ENCODE results near the gene ONECUT3.

Gene ONECUT3

GRCh38 chr19:1748115-1748872 lies 5.0 kb upstream of the ONECUT3 start:
- H3K4me1 ChIP-seq (ENCODE audit: control insufficient read depth in 5 of 5, insufficient read depth in 5 of 5, low read length in 5 of 5), result peaks cover 0 to 18% (median 5%) of the 10 kb centered on the region in 5 donors
- no peaks in the 10 kb centered on the region for H3K9me3 ChIP-seq (ENCODE audit: control insufficient read depth in 5 of 5, low read length in 5 of 5)
- H3K4me3 ChIP-seq (ENCODE audit: low read depth in 1 of 5, low read length in 5 of 5), result no peak overlapping the region
- H3K27me3 ChIP-seq (ENCODE audit: control insufficient read depth in 5 of 5, insufficient read depth in 4 of 5, low read length in 5 of 5), result peaks cover 68 to 84% (median 78%) of the 10 kb centered on the region in 5 donors
- H3K9ac ChIP-seq (ENCODE audit: low read length in 5 of 5), result no peak overlapping the region
- no peaks in the 10 kb centered on the region for H3K36me3 ChIP-seq (ENCODE audit: control insufficient read depth in 5 of 5, insufficient read depth in 5 of 5, low read length in 5 of 5)
- H3K27ac ChIP-seq (ENCODE audit: low read depth, low read length), result no peak overlapping the region

DNA sequence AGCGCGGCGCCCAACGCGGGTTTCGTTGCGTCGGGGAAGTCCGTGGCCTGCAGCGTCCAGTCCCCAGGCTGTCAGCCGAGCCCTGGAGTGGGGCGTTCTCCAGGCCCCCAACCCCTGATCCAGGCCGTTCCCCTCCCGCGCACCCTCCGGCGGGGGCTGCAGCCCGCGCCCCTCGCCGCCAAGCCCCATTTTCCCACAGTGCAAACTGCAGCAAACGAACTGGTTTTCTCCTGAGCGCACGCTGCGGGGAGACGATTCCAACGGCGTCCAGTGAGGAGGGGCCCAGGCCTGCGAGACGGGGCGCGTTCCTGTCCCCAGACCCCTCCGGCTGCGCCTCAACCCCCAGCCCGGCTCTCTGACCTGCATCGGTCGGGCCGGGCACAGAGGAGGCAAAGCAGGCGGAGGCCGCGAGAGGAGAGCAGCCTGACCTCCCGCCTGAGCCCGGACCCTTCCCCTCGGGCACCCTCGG lies 4.4 kb upstream of the ONECUT3 start:
- Histone ChIP-seq H3K4me1 (ENCODE audit: control insufficient read depth in 5 of 5, insufficient read depth in 5 of 5, low read length in 5 of 5) (peaks cover 0 to 18% (median 5%) of the 10 kb centered on the region in 5 donors), H3K4me3 (ENCODE audit: low read depth in 1 of 5, low read length in 5 of 5) (no peak overlapping the region)

DNA sequence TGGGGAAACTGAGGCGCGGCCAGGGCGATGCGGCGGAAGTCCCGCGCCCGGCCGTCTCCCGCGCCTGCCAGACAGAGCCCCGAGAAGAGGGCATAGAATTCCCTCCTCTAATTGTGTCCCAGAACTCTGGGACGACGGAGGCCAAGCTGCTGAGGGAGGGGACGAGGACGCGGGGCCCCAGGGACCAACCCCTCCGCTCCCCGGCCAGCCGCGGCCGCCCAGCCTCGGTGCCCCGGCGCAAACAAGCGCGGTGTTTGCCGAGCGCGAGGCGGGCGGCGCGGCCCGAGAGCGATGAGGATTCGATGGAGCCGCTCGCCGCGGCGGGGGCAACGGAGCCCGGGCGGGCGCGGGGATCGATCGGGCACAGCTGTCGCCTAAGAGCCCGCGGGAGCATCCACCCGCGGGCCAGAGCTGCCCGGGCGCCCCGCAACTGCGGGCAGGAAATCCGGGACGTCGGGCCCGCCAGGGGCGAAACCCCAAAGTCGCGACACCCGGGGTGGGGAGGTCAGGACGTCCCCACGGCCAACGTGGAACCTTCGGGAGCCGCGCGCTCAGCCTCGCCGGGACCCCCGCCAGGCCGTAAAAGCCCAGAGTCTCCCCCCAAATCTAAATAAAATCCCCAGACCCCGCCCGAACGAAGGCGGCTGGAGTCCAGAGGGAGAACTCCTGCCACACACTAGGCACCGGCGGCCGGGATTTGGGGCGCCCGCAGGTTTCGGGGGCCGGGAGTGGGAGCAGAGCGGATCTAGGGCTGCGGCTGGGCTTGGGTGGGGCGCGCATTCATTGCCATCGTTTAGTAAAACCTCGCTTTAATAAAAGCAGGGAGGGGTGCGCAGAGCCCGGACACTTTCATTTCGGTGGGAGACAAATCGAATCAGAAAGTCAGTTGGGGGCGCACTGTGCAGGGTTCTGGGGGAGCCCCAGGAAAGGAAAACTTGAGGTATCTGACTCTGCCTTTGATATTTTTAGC lies 3.6 kb upstream of the ONECUT3 start:
- H3K9ac ChIP-seq (ENCODE audit: low read length in 5 of 5), result no peak overlapping the region
- H3K27ac ChIP-seq (ENCODE audit: low read depth, low read length), result no peak overlapping the region
- H3K36me3 ChIP-seq (ENCODE audit: control insufficient read depth in 5 of 5, insufficient read depth in 5 of 5, low read length in 5 of 5), result no peaks in the 10 kb centered on the region
- H3K9me3 ChIP-seq (ENCODE audit: control insufficient read depth in 5 of 5, low read length in 5 of 5), result no peaks in the 10 kb centered on the region
- no peak overlapping the region for H3K4me3 ChIP-seq (ENCODE audit: low read depth in 1 of 5, low read length in 5 of 5)
- peaks cover 0 to 20% (median 5%) of the 10 kb centered on the region in 5 donors for H3K4me1 ChIP-seq (ENCODE audit: control insufficient read depth in 5 of 5, insufficient read depth in 5 of 5, low read length in 5 of 5)
- peaks cover 69 to 78% (median 75%) of the 10 kb centered on the region in 5 donors for H3K27me3 ChIP-seq (ENCODE audit: control insufficient read depth in 5 of 5, insufficient read depth in 4 of 5, low read length in 5 of 5)

More for the DNA sequence above, 4.4 kb upstream of the ONECUT3 start:
- no peaks in the 10 kb centered on the region for H3K9me3 ChIP-seq (ENCODE audit: control insufficient read depth in 5 of 5, low read length in 5 of 5)
- H3K9ac ChIP-seq (ENCODE audit: low read length in 5 of 5), result no peak overlapping the region
- H3K27ac ChIP-seq (ENCODE audit: low read depth, low read length), result no peak overlapping the region
- peaks cover 68 to 81% (median 76%) of the 10 kb centered on the region in 5 donors for H3K27me3 ChIP-seq (ENCODE audit: control insufficient read depth in 5 of 5, insufficient read depth in 4 of 5, low read length in 5 of 5)
- no peaks in the 10 kb centered on the region for H3K36me3 ChIP-seq (ENCODE audit: control insufficient read depth in 5 of 5, insufficient read depth in 5 of 5, low read length in 5 of 5)

DNA sequence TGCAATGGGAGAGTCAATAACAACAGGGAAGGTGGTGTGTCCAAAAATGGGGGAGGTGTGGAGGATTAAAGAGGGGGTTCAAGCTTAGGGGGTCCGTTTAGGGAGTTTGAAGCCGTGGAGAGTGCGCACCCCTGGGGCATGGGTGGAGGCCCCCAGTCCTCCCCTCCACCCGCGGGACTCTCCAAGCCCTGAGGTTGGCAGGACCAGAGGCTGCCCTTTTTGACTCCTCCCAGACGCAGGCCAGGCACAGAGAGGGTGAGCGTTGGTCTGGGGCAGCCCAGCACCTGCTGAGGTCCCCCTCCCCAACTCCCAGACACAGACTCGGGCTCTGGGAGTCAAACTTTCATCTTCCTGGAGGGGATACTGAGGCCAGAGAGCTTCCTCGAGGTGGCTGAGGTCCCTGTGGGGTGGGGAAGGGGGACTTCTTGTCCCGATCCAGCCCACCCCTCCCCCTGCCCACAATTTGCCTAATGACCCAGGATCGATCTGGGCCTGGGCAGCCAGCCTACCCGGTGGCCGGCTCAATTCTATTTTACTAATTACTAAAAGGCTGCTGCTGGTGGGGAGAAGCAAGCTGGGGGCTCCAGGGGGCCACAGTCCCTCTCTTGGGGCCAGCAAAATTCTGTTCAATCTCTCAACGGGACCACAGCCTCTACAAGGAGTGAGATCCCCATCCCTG lies 2.8 kb upstream of the ONECUT3 start:
- Histone ChIP-seq H3K9me3 (ENCODE audit: control insufficient read depth in 5 of 5, low read length in 5 of 5) (no peaks in the 10 kb centered on the region), H3K27ac (ENCODE audit: low read depth, low read length) (no peak overlapping the region), H3K27me3 (ENCODE audit: control insufficient read depth in 5 of 5, insufficient read depth in 4 of 5, low read length in 5 of 5) (peaks cover 64 to 78% (median 74%) of the 10 kb centered on the region in 5 donors), H3K4me3 (ENCODE audit: low read depth in 1 of 5, low read length in 5 of 5) (no peak overlapping the region), H3K9ac (ENCODE audit: low read length in 5 of 5) (no peak overlapping the region), H3K4me1 (ENCODE audit: control insufficient read depth in 5 of 5, insufficient read depth in 5 of 5, low read length in 5 of 5) (peaks cover 0 to 24% (median 5%) of the 10 kb centered on the region in 5 donors), H3K36me3 (ENCODE audit: control insufficient read depth in 5 of 5, insufficient read depth in 5 of 5, low read length in 5 of 5) (no peaks in the 10 kb centered on the region)

DNA sequence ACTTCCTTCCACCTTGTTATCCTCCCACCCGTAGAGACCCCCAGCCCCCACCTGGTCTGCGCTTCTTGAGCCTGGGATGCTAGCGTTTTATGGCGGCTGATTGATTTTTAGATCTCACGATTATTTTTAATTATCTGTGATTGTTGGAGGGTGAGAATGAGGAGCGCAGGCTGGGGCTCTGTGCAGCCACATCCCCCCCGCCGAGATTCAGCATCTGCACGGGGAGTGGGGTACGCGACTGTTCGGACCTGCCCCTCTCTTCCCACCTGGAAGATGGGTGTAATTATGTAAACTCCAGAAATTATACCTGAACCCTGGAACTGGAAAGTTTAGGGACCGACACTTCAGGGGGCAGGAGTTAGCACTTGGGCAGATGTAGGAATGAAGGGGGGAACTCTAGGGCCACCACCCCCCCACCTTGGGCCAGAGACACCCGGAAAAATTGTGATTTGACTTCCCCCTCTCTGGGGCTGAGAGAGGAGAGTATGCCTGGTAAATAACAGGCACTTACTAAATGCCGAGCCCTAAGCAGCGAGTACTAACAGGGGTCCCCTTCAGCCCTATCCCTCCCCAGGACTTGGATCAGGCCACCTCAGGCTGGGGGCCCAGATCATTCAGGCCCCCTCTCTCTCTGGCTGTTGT lies 1.8 kb upstream of the ONECUT3 start:
- Histone ChIP-seq H3K36me3 (ENCODE audit: control insufficient read depth in 5 of 5, insufficient read depth in 5 of 5, low read length in 5 of 5) (no peaks in the 10 kb centered on the region), H3K9ac (ENCODE audit: low read length in 5 of 5) (no peak overlapping the region), H3K4me1 (ENCODE audit: control insufficient read depth in 5 of 5, insufficient read depth in 5 of 5, low read length in 5 of 5) (peaks cover 0 to 24% (median 5%) of the 10 kb centered on the region in 5 donors), H3K9me3 (ENCODE audit: control insufficient read depth in 5 of 5, low read length in 5 of 5) (no peaks in the 10 kb centered on the region), H3K27me3 (ENCODE audit: control insufficient read depth in 5 of 5, insufficient read depth in 4 of 5, low read length in 5 of 5) (peaks cover 70 to 82% (median 80%) of the 10 kb centered on the region in 5 donors), H3K4me3 (ENCODE audit: low read depth in 1 of 5, low read length in 5 of 5) (no peak overlapping the region), H3K27ac (ENCODE audit: low read depth, low read length) (no peak overlapping the region)

DNA sequence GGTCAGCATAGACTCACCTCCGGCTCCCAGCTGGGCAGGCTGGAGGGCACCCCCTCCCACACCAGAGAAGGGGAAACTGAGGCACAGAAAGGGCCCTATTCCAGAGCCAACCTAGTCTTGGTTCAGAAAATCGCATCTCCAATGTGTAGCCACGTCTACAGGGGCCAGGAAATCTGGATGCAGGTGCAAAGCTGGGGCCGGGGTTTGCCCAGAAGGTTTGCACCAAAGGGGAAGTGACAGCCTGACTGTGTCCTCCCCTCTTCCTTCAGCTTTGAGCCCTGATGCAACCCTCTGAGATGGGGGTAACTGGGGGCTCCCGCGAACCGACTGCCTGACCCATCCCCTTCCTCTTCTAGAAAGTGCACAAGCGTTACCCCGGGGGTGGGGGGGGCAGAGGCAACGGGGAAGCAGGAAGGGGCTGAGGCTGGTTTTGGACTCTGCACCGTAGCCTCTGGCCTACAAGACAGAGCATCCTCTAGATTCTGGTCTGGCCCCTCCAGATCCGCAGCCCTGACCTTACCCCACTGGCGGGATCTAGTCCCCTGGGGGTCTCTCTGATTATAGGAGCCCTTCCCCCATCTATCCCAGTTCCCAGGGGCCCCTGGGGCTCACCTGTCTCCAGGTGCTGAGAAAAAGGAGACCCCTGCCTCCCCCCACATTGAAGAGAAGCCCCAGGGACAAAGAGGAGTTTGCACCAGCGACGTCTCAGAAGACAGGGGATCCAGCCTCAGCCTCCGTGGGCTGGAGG lies 1.1 kb upstream of the ONECUT3 start:
- no peaks in the 10 kb centered on the region for H3K36me3 ChIP-seq (ENCODE audit: control insufficient read depth in 5 of 5, insufficient read depth in 5 of 5, low read length in 5 of 5)
- peaks cover 69 to 81% (median 80%) of the 10 kb centered on the region in 5 donors for H3K27me3 ChIP-seq (ENCODE audit: control insufficient read depth in 5 of 5, insufficient read depth in 4 of 5, low read length in 5 of 5)
- no peak overlapping the region for H3K27ac ChIP-seq (ENCODE audit: low read depth, low read length)
- no peak overlapping the region for H3K9ac ChIP-seq (ENCODE audit: low read length in 5 of 5)
- H3K4me1 ChIP-seq (ENCODE audit: control insufficient read depth in 5 of 5, insufficient read depth in 5 of 5, low read length in 5 of 5), result peaks cover 0 to 25% (median 5%) of the 10 kb centered on the region in 5 donors
- no peak overlapping the region for H3K4me3 ChIP-seq (ENCODE audit: low read depth in 1 of 5, low read length in 5 of 5)
- no peaks in the 10 kb centered on the region for H3K9me3 ChIP-seq (ENCODE audit: control insufficient read depth in 5 of 5, low read length in 5 of 5)

- Histone ChIP-seq H3K27ac (ENCODE audit: low read depth, low read length) (no peak overlapping the region), H3K9me3 (ENCODE audit: control insufficient read depth in 5 of 5, low read length in 5 of 5) (no peaks in the 10 kb centered on the region), H3K9ac (ENCODE audit: low read length in 5 of 5) (no peak overlapping the region), H3K4me1 (ENCODE audit: control insufficient read depth in 5 of 5, insufficient read depth in 5 of 5, low read length in 5 of 5) (peaks cover 0 to 19% (median 5%) of the 10 kb centered on the region in 5 donors), H3K4me3 (ENCODE audit: low read depth in 1 of 5, low read length in 5 of 5) (no peak overlapping the region), H3K36me3 (ENCODE audit: control insufficient read depth in 5 of 5, insufficient read depth in 5 of 5, low read length in 5 of 5) (no peaks in the 10 kb centered on the region), H3K27me3 (ENCODE audit: control insufficient read depth in 5 of 5, insufficient read depth in 4 of 5, low read length in 5 of 5) (peaks cover 68 to 82% (median 78%) of the 10 kb centered on the region in 5 donors)
These were observed 821 bp downstream of the ONECUT3 start for GRCh38 chr19:1754018-1754635.

DNA sequence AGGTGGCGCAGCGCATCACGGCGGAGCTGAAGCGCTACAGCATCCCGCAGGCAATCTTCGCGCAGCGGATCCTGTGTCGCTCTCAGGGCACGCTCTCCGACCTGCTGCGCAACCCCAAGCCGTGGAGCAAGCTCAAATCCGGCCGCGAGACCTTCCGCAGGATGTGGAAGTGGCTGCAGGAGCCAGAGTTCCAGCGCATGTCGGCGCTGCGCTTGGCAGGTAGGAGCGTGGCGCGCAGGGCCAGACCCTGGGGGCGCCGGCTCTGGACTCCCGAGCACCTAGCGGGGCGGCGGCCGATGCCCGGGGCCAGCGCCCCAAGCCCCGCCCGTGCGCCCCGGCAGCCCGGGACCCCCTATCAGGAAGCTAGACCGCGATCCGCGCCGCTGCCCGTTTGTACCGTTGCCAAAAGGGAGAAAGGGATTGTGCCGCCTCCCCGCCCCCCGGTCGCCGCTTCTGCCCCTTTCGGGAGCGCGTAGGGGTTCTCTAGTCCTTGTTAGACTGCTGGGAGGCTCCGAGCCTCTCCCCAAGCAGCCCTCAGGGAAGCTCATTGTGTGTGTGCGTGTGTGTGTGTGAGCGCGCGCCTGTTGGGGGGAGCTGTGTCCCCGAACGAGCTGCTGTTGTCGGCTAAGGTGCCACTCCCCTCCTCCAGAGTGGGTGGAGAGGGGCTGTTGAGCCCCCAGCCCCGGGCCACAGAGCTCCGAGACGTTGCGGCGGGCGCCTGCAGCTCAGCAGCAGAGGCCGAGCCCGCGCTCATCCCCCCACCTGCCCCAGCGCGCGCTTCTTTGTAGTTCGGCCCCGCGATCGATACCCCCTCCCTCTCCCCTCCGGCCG lies 1.5 kb downstream of the ONECUT3 start:
- Histone ChIP-seq H3K36me3 (ENCODE audit: control insufficient read depth in 5 of 5, insufficient read depth in 5 of 5, low read length in 5 of 5) (no peaks in the 10 kb centered on the region), H3K4me1 (ENCODE audit: control insufficient read depth in 5 of 5, insufficient read depth in 5 of 5, low read length in 5 of 5) (peaks cover 0 to 13% (median 5%) of the 10 kb centered on the region in 5 donors), H3K9ac (ENCODE audit: low read length in 5 of 5) (no peak overlapping the region), H3K27ac (ENCODE audit: low read depth, low read length) (no peak overlapping the region), H3K9me3 (ENCODE audit: control insufficient read depth in 5 of 5, low read length in 5 of 5) (no peaks in the 10 kb centered on the region), H3K27me3 (ENCODE audit: control insufficient read depth in 5 of 5, insufficient read depth in 4 of 5, low read length in 5 of 5) (peaks cover 72 to 83% (median 78%) of the 10 kb centered on the region in 5 donors), H3K4me3 (ENCODE audit: low read depth in 1 of 5, low read length in 5 of 5) (no peak overlapping the region)

All from subcutaneous abdominal adipose tissue (tissue), 5 donors.